Dendritic cell treated with granulocyte-macrophage colony-stimulating factor and Interleukin-4, amounts not matched to agents 40 ng/mL and 50 ng/mL, for 4 days (primary cell): ENCODE data around the gene MAD1L1.

Experiments used
- H3K27ac Mint-ChIP-seq: one replicate; pipeline ENCODE4 v1.8.0; 2022; ENCODE audit warnings: mild to moderate bottlenecking, mixed read lengths
- H3K27me3 Mint-ChIP-seq: one replicate; pipeline ENCODE4 v1.8.0; 2022; ENCODE audit warnings: mild to moderate bottlenecking, mixed read lengths
- H3K36me3 Mint-ChIP-seq: one replicate; pipeline ENCODE4 v1.8.0; 2022; ENCODE audit warnings: low read depth, mixed read lengths
- H3K4me1 Mint-ChIP-seq: one replicate; pipeline ENCODE4 v1.8.0; 2022; ENCODE audit warnings: low read depth, mixed read lengths
- H3K4me3 Mint-ChIP-seq: one replicate; pipeline ENCODE4 v1.8.0; 2022; ENCODE audit warnings: mild to moderate bottlenecking, moderate library complexity, mixed read lengths
- H3K9me3 Mint-ChIP-seq: one replicate; pipeline ENCODE4 v1.8.0; 2022; ENCODE audit warnings: mixed read lengths
- intact Hi-C: fragments of 100-400 bp; cut with micrococcal nuclease; formaldehyde crosslinking; loops from one replicate; pipeline ENCODE4 v1.15.0; 2022

Gene MAD1L1

GRCh38 chr7:2131341-2131740 lies 101.4 kb downstream of the MAD1L1 start:
- Mint-ChIP-seq H3K36me3 (peaks cover 92% of the 10 kb centered on the region), H3K27ac (no peak overlapping the region), H3K4me3 (no peak overlapping the region)

DNA sequence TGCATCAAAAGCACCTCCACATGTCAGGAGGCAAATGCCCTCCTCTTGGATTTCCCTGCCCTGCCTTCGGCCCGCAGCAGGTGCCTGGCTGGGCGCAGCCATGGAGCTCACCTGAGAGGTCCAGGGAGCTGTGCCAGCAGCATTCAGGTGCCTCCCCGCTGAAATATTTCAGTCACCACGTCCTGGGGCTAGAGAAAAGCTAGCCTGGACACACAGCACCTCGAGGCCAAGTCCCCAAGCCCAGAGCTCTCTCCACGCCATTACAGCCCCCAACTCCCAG lies 102.7 kb downstream of the MAD1L1 start:
- Mint-ChIP-seq H3K4me1 (no peaks in the 10 kb centered on the region), H3K4me3 (no peak overlapping the region), H3K27me3 (no peaks in the 10 kb centered on the region), H3K27ac (no peak overlapping the region), H3K36me3 (peaks cover 92% of the 10 kb centered on the region), H3K9me3 (no peaks in the 10 kb centered on the region)
- intact Hi-C loops, result no loop called here

More at GRCh38 chr7:2131341-2131740, 101.4 kb downstream of the MAD1L1 start:
- Mint-ChIP-seq H3K9me3 (no peaks in the 10 kb centered on the region), H3K27me3 (no peaks in the 10 kb centered on the region), H3K4me1 (no peaks in the 10 kb centered on the region)
- intact Hi-C loops, result no loop called here

GRCh38 chr7:2129323-2130095 lies 103.2 kb downstream of the MAD1L1 start:
- intact Hi-C loops, result no loop called here
- no peaks in the 10 kb centered on the region for H3K4me1 Mint-ChIP-seq
- H3K27me3 Mint-ChIP-seq, result no peaks in the 10 kb centered on the region
- no peak overlapping the region for H3K27ac Mint-ChIP-seq
- peaks cover 92% of the 10 kb centered on the region for H3K36me3 Mint-ChIP-seq
- H3K4me3 Mint-ChIP-seq, result no peak overlapping the region
- no peaks in the 10 kb centered on the region for H3K9me3 Mint-ChIP-seq

GRCh38 chr7:2128601-2129322 lies 104.0 kb downstream of the MAD1L1 start:
- H3K9me3 Mint-ChIP-seq, result no peaks in the 10 kb centered on the region
- no peak overlapping the region for H3K27ac Mint-ChIP-seq

GRCh38 chr7:2126621-2127020 lies 106.1 kb downstream of the MAD1L1 start:
- Mint-ChIP-seq H3K27ac (no peak overlapping the region), H3K27me3 (no peaks in the 10 kb centered on the region), H3K36me3 (peaks cover 92% of the 10 kb centered on the region), H3K4me1 (no peaks in the 10 kb centered on the region), H3K4me3 (no peak overlapping the region), H3K9me3 (no peaks in the 10 kb centered on the region)
- intact Hi-C loops, result no loop called here

More at GRCh38 chr7:2128601-2129322, 104.0 kb downstream of the MAD1L1 start:
- Mint-ChIP-seq H3K36me3 (peaks cover 92% of the 10 kb centered on the region), H3K27me3 (no peaks in the 10 kb centered on the region), H3K4me1 (no peaks in the 10 kb centered on the region), H3K4me3 (no peak overlapping the region)
- intact Hi-C loops, result no loop called here

DNA sequence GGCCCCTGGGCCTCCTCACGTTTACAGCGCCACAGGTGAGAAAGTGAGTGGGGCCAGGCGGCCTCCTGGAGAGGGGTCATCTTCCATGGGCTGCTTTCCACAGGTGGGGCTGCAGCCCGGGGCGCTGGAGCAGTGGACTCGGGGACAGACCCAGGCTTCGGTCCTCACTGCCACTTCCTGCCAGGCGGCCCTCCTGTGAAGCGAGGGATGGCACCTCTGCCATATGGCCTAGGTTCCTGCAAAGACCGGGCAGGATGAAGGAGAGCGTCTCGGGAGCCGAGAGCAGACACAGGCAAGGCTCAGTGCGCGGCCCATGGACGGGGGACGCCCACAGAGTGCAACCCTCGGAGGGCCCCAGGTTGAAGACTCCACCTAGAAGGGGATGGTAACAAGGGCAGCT lies 106.8 kb downstream of the MAD1L1 start:
- no peaks in the 10 kb centered on the region for H3K27me3 Mint-ChIP-seq
- intact Hi-C loops, result no loop called here
- H3K4me1 Mint-ChIP-seq, result no peaks in the 10 kb centered on the region
- no peak overlapping the region for H3K27ac Mint-ChIP-seq
- peaks cover 97% of the 10 kb centered on the region for H3K36me3 Mint-ChIP-seq
- no peak overlapping the region for H3K4me3 Mint-ChIP-seq
- H3K9me3 Mint-ChIP-seq, result no peaks in the 10 kb centered on the region

DNA sequence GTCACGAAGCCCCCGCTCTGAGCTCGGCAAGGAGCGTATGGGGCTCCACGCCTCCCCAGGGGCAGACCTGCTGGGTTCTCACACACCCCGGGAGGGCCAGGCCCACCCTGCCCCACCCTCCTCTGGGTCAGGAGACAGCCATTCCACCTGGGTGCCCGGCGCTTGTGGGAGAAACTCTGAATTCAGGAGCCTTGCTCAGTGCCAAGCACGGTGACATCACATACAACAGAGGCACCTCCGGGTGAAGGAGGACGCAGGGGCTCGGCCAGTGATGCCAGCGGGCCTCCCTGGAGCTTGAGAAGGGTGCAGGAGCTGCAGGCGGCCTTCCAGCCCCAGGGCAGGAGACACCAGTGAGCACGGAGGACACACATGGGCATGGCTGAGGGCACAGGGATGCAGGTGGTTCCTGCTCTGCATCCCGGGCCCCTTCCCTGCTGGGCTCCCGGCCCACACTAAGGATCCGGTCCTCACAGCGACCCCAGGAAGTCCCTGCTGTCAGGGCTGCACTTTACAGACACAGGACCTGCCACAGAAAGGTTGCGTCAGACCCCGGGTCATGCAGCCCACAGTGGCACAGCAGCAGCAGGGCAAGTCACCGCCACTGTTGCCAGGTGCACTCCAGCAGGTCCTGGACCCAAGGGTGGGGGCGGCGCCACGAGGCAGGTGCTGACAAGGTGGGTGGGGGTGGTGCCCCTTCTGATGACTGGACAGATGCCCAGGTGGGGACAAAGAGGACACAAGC lies 108.0 kb downstream of the MAD1L1 start:
- Mint-ChIP-seq H3K4me3 (no peak overlapping the region), H3K4me1 (peaks cover 10% of the 10 kb centered on the region), H3K9me3 (no peaks in the 10 kb centered on the region), H3K36me3 (peaks cover 97% of the 10 kb centered on the region), H3K27ac (no peak overlapping the region), H3K27me3 (no peaks in the 10 kb centered on the region)
- intact Hi-C loops, result no loop called here

DNA sequence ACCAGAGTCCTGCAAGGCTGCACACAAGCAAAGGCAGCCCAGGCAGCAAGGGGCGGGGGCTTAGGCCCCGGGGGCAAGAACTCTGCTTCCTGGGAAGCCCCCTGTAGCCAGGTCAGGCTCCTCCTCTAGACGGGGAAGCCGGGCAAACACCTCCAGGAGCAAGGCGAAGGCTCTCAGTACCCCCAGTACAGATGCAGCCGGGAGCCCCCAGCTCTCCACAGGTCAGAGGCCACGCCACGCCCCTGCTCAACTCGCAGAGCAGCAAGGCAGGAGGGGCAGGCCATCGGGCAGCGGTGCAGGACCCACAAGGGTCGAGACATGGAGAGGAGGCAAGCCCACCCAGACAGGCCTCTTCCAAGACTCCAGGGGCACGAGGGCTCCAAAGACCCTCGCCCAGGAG lies 108.8 kb downstream of the MAD1L1 start:
- H3K27me3 Mint-ChIP-seq, result no peaks in the 10 kb centered on the region
- H3K36me3 Mint-ChIP-seq, result peaks cover 97% of the 10 kb centered on the region

DNA sequence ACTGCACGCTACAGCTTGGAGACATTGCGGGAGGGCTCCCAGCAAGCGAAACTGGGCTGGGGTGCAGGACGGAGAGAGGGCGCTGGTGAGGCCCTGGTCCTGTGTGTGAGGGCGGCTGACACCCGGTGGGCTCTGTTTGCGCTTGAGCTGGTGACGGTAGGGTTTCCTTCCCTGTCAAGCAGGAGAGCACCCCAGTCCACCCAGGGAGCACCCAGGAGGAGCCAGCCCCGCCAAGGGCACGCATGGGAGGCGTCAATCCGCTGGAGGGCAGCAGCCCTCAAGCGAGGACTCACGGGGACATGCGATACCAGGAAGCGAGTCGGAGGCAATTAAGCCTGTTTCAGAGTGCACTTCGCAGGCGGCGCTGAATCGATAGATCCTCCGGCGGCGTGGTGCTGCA lies 109.4 kb downstream of the MAD1L1 start:
- no peak overlapping the region for H3K27ac Mint-ChIP-seq
- H3K4me1 Mint-ChIP-seq, result peaks cover 12% of the 10 kb centered on the region
- H3K9me3 Mint-ChIP-seq, result peaks cover 8% of the 10 kb centered on the region
- H3K36me3 Mint-ChIP-seq, result peaks cover 97% of the 10 kb centered on the region
- intact Hi-C loops, result no loop called here
- no peak overlapping the region for H3K4me3 Mint-ChIP-seq
- no peaks in the 10 kb centered on the region for H3K27me3 Mint-ChIP-seq

More for the DNA sequence above, 108.8 kb downstream of the MAD1L1 start:
- peaks cover 3% of the 10 kb centered on the region for H3K9me3 Mint-ChIP-seq
- intact Hi-C loops, result no loop called here
- peaks cover 12% of the 10 kb centered on the region for H3K4me1 Mint-ChIP-seq
- no peak overlapping the region for H3K27ac Mint-ChIP-seq
- H3K4me3 Mint-ChIP-seq, result no peak overlapping the region

DNA sequence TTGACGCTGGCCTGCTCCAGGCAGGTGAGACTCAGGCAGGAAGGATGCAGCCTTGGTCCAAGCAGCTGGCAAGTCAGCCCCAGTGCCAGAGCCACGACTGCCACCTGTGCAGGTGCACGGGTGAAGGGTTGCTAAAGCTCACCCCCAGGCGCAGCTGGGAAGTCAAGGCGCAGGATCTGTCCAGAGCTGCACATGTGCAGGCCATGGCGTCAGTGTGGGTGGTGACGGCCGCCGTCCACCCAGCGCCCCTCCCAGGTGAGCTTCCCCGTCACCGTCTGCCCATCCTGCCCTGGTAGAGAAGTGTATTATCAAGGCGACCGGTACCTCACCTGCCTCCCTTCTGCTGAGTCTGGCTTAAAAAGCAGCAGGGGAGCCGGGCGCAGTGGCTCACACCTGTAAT lies 110.1 kb downstream of the MAD1L1 start:
- no peak overlapping the region for H3K4me3 Mint-ChIP-seq
- intact Hi-C loops, result no loop called here
- H3K27ac Mint-ChIP-seq, result no peak overlapping the region
- H3K4me1 Mint-ChIP-seq, result peaks cover 12% of the 10 kb centered on the region
- H3K27me3 Mint-ChIP-seq, result no peaks in the 10 kb centered on the region
- peaks cover 97% of the 10 kb centered on the region for H3K36me3 Mint-ChIP-seq
- peaks cover 15% of the 10 kb centered on the region for H3K9me3 Mint-ChIP-seq

GRCh38 chr7:2120841-2121830 lies 111.6 kb downstream of the MAD1L1 start:
- intact Hi-C loops, result no loop called here
- Mint-ChIP-seq H3K27me3 (no peaks in the 10 kb centered on the region), H3K4me1 (peaks cover 19% of the 10 kb centered on the region), H3K36me3 (peaks cover 90% of the 10 kb centered on the region), H3K4me3 (no peak overlapping the region), H3K9me3 (peaks cover 21% of the 10 kb centered on the region), H3K27ac (no peak overlapping the region)

GRCh38 chr7:2120251-2120660 lies 112.5 kb downstream of the MAD1L1 start:
- intact Hi-C loops, result no loop called here
- Mint-ChIP-seq H3K4me1 (peaks cover 28% of the 10 kb centered on the region), H3K36me3 (peaks cover 89% of the 10 kb centered on the region), H3K4me3 (no peak overlapping the region), H3K27ac (peak overlapping the region; percentile 60), H3K27me3 (no peaks in the 10 kb centered on the region), H3K9me3 (peaks cover 21% of the 10 kb centered on the region)

DNA sequence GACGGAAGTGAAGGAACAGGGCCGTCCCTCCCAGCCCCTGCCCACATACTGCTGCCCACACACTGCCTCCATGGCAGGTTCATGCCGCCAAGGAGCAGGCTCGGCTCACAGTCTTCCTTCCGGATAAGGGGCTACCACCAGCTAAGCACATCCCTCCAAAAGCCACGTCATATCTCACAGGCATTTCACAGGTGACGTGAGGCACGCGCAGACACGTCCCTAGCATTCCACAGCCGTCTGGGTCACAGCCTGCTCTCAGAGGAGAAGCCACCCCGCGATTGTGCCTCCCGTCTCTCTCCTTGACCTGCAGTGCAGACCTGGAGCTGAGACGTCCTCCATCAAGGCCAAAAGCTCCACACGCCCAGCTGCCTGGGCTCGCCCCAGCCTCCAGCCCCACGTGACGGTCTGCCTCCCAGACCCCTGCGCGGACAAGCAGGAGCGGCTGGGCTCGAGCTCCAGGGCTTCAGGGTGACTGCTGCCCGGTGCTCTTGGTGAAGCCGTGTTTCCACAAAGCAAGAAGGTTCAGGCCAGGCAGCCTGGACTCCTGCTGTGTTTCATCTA lies 114.0 kb downstream of the MAD1L1 start:
- Mint-ChIP-seq H3K9me3 (peaks cover 21% of the 10 kb centered on the region), H3K36me3 (peaks cover 89% of the 10 kb centered on the region), H3K27me3 (no peaks in the 10 kb centered on the region), H3K4me3 (no peak overlapping the region), H3K4me1 (peaks cover 40% of the 10 kb centered on the region), H3K27ac (no peak overlapping the region)
- intact Hi-C loops, result no loop called here
